DND-41 (cell line): ENCODE results near the gene FAM83C.

Experiments used
- EZH2 ChIP-seq: IDR thresholded peaks from 3 replicates; pipeline ENCODE4 v1.6.1; 2012; ENCODE audit warnings: borderline replicate concordance, low read depth, mild to moderate bottlenecking, moderate library complexity, low read length, inconsistent platforms; ENCODE audit not compliant: severe bottlenecking
- TF ChIP-seq, protein P1 (sequence below): IDR thresholded peaks from 2 replicates; pipeline ENCODE4 v1.5.1; 2012; ENCODE audit warnings: borderline replicate concordance, low read length, moderate library complexity, mild to moderate bottlenecking; ENCODE audit not compliant: poor library complexity, severe bottlenecking; ENCODE audit errors: extremely low read depth

DNA sequence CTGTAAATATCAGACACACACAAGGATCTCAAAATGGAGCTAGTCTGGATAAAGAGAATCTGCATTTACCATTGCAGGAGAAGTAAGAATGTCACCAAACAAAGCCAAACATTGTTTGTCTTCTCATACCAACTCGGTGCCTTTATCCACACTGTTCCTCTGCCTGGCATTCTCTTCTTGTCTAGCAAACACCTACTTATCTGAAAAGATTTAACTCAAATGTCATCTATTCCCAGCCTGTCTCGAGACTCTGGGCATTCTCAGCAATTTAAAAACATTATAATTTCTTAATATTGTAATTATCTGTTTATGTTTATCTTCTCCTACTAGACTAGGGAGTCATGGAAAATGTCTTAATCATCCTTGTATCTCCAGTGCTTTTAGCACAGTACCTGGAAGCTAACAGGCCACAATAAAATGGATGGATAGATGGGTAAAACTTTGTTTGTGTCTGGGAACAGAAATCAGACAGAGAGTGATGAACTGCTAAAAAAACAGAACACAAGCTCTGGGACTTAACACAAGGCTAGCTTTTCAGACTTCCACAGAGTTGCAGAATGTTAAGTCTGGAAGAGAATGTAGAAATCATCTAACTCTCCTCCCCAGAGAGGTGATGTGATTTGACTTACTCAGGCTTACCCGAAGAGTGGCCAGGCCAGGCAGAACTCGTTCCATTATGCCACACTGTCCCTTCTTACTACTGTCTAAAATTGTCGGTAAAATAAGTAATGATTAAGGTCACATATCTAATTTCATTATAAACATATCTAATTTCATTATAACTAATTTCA, 42.3 kb upstream of the FAM83C start:
- TF ChIP-seq, protein P1, sequence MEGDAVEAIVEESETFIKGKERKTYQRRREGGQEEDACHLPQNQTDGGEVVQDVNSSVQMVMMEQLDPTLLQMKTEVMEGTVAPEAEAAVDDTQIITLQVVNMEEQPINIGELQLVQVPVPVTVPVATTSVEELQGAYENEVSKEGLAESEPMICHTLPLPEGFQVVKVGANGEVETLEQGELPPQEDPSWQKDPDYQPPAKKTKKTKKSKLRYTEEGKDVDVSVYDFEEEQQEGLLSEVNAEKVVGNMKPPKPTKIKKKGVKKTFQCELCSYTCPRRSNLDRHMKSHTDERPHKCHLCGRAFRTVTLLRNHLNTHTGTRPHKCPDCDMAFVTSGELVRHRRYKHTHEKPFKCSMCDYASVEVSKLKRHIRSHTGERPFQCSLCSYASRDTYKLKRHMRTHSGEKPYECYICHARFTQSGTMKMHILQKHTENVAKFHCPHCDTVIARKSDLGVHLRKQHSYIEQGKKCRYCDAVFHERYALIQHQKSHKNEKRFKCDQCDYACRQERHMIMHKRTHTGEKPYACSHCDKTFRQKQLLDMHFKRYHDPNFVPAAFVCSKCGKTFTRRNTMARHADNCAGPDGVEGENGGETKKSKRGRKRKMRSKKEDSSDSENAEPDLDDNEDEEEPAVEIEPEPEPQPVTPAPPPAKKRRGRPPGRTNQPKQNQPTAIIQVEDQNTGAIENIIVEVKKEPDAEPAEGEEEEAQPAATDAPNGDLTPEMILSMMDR, result no peak
- TF ChIP-seq EZH2, result no peak
